ENCODE measurements around the gene PHEX.

PHEX gene

DNA sequence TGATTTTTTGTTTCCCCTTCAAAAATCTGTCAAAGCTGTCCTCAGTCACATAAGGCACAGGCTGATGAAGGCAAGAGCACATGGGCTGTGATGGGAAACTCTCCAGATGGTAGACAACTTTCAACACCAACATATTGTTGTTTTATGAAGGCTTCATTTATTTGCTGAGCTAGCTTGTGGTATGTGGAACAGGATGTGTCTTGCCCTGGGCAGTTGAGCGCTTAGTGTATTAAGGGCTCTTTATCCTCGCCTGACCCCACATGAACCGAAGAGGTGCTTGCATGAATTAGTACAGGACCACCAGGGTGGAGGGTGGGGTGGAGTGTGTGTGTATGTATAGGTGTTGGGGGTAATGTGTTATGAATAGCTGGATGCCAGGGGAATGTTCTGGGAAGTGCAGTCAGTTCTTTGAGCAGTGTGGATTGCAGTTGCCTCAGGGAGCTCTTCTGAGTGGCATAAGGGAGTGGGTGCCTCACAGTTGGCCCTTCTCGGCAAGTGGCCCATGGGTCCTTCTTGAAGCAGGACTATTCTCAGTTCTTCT, 103.1 kb downstream of the PHEX start:
- Histone ChIP-seq H3K27me3 (ENCODE audit: control insufficient read depth, insufficient read depth, low read length) (no peaks in the 10 kb centered on the region), H3K4me1 (ENCODE audit: control insufficient read depth, insufficient read depth, low read length) (peaks cover 27% of the 10 kb centered on the region), H3K9me3 (replicated peaks; ENCODE audit: low read length) (no peaks in the 10 kb centered on the region), H3K36me3 (ENCODE audit: insufficient read depth, low read length) (no peaks in the 10 kb centered on the region), H3K4me3 (ENCODE audit: low read length) (peak overlapping the region; percentile 46), H3K4me2 (ENCODE audit: low read length) (peak overlapping the region; percentile 74), H3K9ac (ENCODE audit: low read depth, low read length) (peak overlapping the region; percentile 63)

DNA sequence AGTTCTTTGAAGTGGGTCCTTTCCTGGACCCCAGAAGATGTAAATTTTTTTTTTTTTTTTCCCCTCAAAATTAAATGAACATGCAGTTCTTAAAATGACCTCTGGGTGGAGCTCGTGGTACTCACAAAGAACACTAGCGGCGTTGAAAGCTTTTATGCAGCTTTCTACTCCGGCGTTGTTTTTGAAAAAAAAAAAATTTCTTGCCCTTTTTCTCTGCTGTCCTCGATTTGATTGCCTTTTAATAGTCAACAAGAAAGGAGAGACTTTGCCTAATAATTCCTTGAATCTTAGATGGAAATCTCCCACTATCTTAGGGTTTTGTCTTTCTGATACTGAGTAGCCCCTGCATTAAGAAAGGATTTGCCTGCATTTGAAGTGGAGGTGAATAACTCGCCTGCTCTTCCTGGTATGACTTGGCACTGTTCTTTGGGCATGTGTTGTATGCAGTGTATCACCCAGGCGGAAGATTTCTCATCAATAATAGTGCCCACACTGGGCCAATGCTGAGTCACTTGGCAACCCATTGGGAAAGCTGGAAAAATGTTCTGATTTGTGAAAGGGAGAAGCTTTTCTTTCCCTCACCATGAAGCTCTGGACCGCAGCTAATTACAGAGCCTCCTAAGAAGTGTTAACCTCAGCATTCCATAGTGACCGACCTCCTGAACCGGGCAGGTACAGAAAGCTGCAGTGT, 104.0 kb downstream of the PHEX start:
- H3K4me1 ChIP-seq (ENCODE audit: control insufficient read depth, insufficient read depth, low read length) = peaks cover 27% of the 10 kb centered on the region
- H3K4me3 ChIP-seq (ENCODE audit: low read length) = peak overlapping the region; percentile 35
- H3K9ac ChIP-seq (ENCODE audit: low read depth, low read length) = peak overlapping the region; percentile 63
- H3K4me2 ChIP-seq (ENCODE audit: low read length) = peak overlapping the region; percentile 76
- H3K36me3 ChIP-seq (ENCODE audit: insufficient read depth, low read length) = no peaks in the 10 kb centered on the region
- no peaks in the 10 kb centered on the region for H3K27me3 ChIP-seq (ENCODE audit: control insufficient read depth, insufficient read depth, low read length)
- no peaks in the 10 kb centered on the region for H3K9me3 ChIP-seq (replicated peaks; ENCODE audit: low read length)

DNA sequence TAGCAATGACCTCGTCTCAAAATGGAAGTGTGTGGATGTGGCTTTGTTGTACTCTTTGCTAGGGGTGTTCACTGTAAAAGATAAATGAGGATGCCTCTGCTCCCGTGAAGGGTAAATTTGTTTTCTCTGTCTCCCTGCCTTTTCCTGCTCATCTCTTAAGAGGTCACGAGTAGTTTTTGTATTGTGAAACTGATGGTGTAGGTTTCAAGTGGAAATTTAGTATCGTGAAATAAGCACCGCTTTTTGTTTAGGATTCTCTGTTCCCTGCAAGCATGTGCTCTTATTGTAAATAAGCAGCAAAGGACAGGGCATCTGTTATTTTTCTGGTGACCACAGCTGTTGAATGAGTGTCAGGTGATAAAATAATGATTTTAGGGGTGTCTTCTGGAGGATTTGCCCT, 104.6 kb downstream of the PHEX start:
- peak overlapping the region; percentile 35 for H3K4me3 ChIP-seq (ENCODE audit: low read length)
- H3K36me3 ChIP-seq (ENCODE audit: insufficient read depth, low read length) = no peaks in the 10 kb centered on the region
- no peaks in the 10 kb centered on the region for H3K9me3 ChIP-seq (replicated peaks; ENCODE audit: low read length)
- peak overlapping the region; percentile 76 for H3K4me2 ChIP-seq (ENCODE audit: low read length)
- H3K27me3 ChIP-seq (ENCODE audit: control insufficient read depth, insufficient read depth, low read length) = no peaks in the 10 kb centered on the region
- peak overlapping the region; percentile 63 for H3K9ac ChIP-seq (ENCODE audit: low read depth, low read length)
- peaks cover 27% of the 10 kb centered on the region for H3K4me1 ChIP-seq (ENCODE audit: control insufficient read depth, insufficient read depth, low read length)

DNA sequence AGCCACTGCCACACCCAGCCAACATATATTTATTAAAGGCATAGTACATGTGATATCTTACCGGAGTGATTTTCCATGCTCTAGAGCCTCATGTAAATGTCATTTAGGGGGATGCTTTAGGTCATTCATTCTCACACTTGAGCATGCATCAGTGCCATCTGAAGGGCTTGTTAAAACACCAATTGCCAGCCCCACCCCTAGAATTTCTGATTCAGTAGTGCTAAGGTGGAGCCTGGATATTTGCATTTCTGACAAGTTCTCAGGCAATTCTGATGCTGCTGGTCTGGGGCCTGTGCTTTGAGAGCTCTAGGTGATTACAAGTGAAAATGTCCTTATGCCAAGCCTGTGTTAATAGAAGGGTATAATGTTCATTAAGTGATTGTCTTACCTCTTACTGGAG, 107.7 kb downstream of the PHEX start:
- Histone ChIP-seq H3K9ac (ENCODE audit: low read depth, low read length) (no peak overlapping the region), H3K36me3 (ENCODE audit: insufficient read depth, low read length) (no peaks in the 10 kb centered on the region), H3K4me3 (ENCODE audit: low read length) (no peak overlapping the region), H3K27me3 (ENCODE audit: control insufficient read depth, insufficient read depth, low read length) (no peaks in the 10 kb centered on the region), H3K4me1 (ENCODE audit: control insufficient read depth, insufficient read depth, low read length) (peaks cover 23% of the 10 kb centered on the region), H3K4me2 (ENCODE audit: low read length) (no peak overlapping the region), H3K9me3 (replicated peaks; ENCODE audit: low read length) (no peaks in the 10 kb centered on the region)

- H3K9me3 ChIP-seq (replicated peaks; ENCODE audit: low read length) = no peaks in the 10 kb centered on the region
Observed at GRCh38 chrX:22141047-22141730, 109.1 kb downstream of the PHEX start.

DNA sequence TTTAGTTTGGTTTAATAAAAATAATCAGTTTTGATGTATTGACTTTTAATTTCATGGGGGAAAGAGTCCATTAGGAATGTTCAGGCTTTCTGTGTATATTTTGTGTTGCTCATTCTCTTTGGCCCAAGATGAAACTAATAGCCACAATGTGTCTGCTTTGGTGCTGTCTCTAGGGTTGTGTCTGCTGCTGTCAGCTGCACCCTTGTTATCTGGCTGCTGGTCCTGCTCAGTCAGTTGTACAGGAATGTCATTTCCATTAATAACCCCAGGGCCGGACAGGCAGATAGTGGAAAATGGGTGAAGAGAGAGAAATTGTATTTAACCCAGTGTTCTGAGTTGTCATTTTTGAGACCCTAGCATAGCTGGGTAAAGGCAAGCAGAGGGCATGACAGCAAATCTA, 115.1 kb downstream of the PHEX start:
- H3K4me1 ChIP-seq (ENCODE audit: control insufficient read depth, insufficient read depth, low read length) = no peaks in the 10 kb centered on the region
- H3K4me2 ChIP-seq (ENCODE audit: low read length) = no peak overlapping the region
- H3K27me3 ChIP-seq (ENCODE audit: control insufficient read depth, insufficient read depth, low read length) = no peaks in the 10 kb centered on the region
- no peak overlapping the region for H3K9ac ChIP-seq (ENCODE audit: low read depth, low read length)
- no peak overlapping the region for H3K4me3 ChIP-seq (ENCODE audit: low read length)
- no peaks in the 10 kb centered on the region for H3K9me3 ChIP-seq (replicated peaks; ENCODE audit: low read length)
- H3K36me3 ChIP-seq (ENCODE audit: insufficient read depth, low read length) = no peaks in the 10 kb centered on the region

More at GRCh38 chrX:22141047-22141730, 109.1 kb downstream of the PHEX start:
- Histone ChIP-seq H3K4me1 (ENCODE audit: control insufficient read depth, insufficient read depth, low read length) (peaks cover 11% of the 10 kb centered on the region), H3K27me3 (ENCODE audit: control insufficient read depth, insufficient read depth, low read length) (no peaks in the 10 kb centered on the region), H3K36me3 (ENCODE audit: insufficient read depth, low read length) (no peaks in the 10 kb centered on the region), H3K4me3 (ENCODE audit: low read length) (no peak overlapping the region), H3K4me2 (ENCODE audit: low read length) (no peak overlapping the region), H3K9ac (ENCODE audit: low read depth, low read length) (no peak overlapping the region)

GRCh38 chrX:22147942-22148341, 115.8 kb downstream of the PHEX start:
- Histone ChIP-seq H3K4me3 (ENCODE audit: low read length) (no peak overlapping the region), H3K36me3 (ENCODE audit: insufficient read depth, low read length) (no peaks in the 10 kb centered on the region), H3K4me2 (ENCODE audit: low read length) (no peak overlapping the region), H3K4me1 (ENCODE audit: control insufficient read depth, insufficient read depth, low read length) (no peaks in the 10 kb centered on the region), H3K9me3 (replicated peaks; ENCODE audit: low read length) (no peaks in the 10 kb centered on the region), H3K27me3 (ENCODE audit: control insufficient read depth, insufficient read depth, low read length) (no peaks in the 10 kb centered on the region), H3K9ac (ENCODE audit: low read depth, low read length) (no peak overlapping the region)

GRCh38 chrX:22148565-22148964, 116.4 kb downstream of the PHEX start:
- Histone ChIP-seq H3K27me3 (ENCODE audit: control insufficient read depth, insufficient read depth, low read length) (no peaks in the 10 kb centered on the region), H3K4me1 (ENCODE audit: control insufficient read depth, insufficient read depth, low read length) (no peaks in the 10 kb centered on the region), H3K4me2 (ENCODE audit: low read length) (no peak overlapping the region), H3K9ac (ENCODE audit: low read depth, low read length) (no peak overlapping the region), H3K4me3 (ENCODE audit: low read length) (no peak overlapping the region), H3K36me3 (ENCODE audit: insufficient read depth, low read length) (no peaks in the 10 kb centered on the region), H3K9me3 (replicated peaks; ENCODE audit: low read length) (no peaks in the 10 kb centered on the region)

- Histone ChIP-seq H3K9me3 (replicated peaks; ENCODE audit: low read length) (no peaks in the 10 kb centered on the region), H3K4me2 (ENCODE audit: low read length) (no peak overlapping the region), H3K27me3 (ENCODE audit: control insufficient read depth, insufficient read depth, low read length) (no peaks in the 10 kb centered on the region), H3K4me3 (ENCODE audit: low read length) (no peak overlapping the region), H3K4me1 (ENCODE audit: control insufficient read depth, insufficient read depth, low read length) (no peaks in the 10 kb centered on the region), H3K9ac (ENCODE audit: low read depth, low read length) (no peak overlapping the region), H3K36me3 (ENCODE audit: insufficient read depth, low read length) (no peaks in the 10 kb centered on the region)
Observed at GRCh38 chrX:22150371-22150770, 118.2 kb downstream of the PHEX start.

DNA sequence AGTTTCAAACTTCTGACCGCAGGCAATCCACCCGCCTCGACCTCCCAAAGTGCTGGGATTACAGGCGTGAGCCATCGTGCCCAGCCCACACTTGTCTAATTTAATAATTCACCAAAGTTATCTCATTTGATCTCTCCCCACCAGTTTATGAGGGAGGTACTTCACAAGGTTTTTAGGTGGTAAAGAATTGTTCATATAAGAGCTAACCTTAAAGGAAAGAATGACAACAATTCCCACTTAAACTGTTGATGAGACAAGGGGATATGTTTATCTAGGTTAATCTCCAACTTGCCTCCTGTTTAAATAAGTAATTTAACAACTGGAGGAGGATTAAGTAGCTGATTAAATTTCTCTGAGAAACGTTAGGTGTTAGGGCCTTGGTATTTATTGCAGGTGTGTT, 123.0 kb downstream of the PHEX start:
- no peak overlapping the region for H3K4me3 ChIP-seq (ENCODE audit: low read length)
- no peaks in the 10 kb centered on the region for H3K27me3 ChIP-seq (ENCODE audit: control insufficient read depth, insufficient read depth, low read length)
- H3K36me3 ChIP-seq (ENCODE audit: insufficient read depth, low read length) = no peaks in the 10 kb centered on the region
- H3K9me3 ChIP-seq (replicated peaks; ENCODE audit: low read length) = no peaks in the 10 kb centered on the region
- H3K4me2 ChIP-seq (ENCODE audit: low read length) = no peak overlapping the region
- no peaks in the 10 kb centered on the region for H3K4me1 ChIP-seq (ENCODE audit: control insufficient read depth, insufficient read depth, low read length)
- no peak overlapping the region for H3K9ac ChIP-seq (ENCODE audit: low read depth, low read length)

GRCh38 chrX:22159071-22159470, 126.9 kb downstream of the PHEX start:
- H3K9ac ChIP-seq (ENCODE audit: low read depth, low read length) = no peak overlapping the region
- H3K4me3 ChIP-seq (ENCODE audit: low read length) = no peak overlapping the region
- no peaks in the 10 kb centered on the region for H3K27me3 ChIP-seq (ENCODE audit: control insufficient read depth, insufficient read depth, low read length)
- H3K9me3 ChIP-seq (replicated peaks; ENCODE audit: low read length) = no peaks in the 10 kb centered on the region
- no peak overlapping the region for H3K4me2 ChIP-seq (ENCODE audit: low read length)
- H3K36me3 ChIP-seq (ENCODE audit: insufficient read depth, low read length) = no peaks in the 10 kb centered on the region
- H3K4me1 ChIP-seq (ENCODE audit: control insufficient read depth, insufficient read depth, low read length) = no peaks in the 10 kb centered on the region

GRCh38 chrX:22163326-22163725, 131.2 kb downstream of the PHEX start:
- Histone ChIP-seq H3K27me3 (ENCODE audit: control insufficient read depth, insufficient read depth, low read length) (no peaks in the 10 kb centered on the region), H3K4me3 (ENCODE audit: low read length) (no peak overlapping the region), H3K4me1 (ENCODE audit: control insufficient read depth, insufficient read depth, low read length) (no peaks in the 10 kb centered on the region), H3K4me2 (ENCODE audit: low read length) (no peak overlapping the region), H3K9me3 (replicated peaks; ENCODE audit: low read length) (no peaks in the 10 kb centered on the region), H3K36me3 (ENCODE audit: insufficient read depth, low read length) (no peaks in the 10 kb centered on the region), H3K9ac (ENCODE audit: low read depth, low read length) (no peak overlapping the region)
